PC-3 (cell line): Measurements from ENCODE around the gene PI4K2A. TPM values are rescaled to one million over a fixed set of nuclear protein-coding genes. Genes with fewer than 3 reads are reported as not detected.

Experiments
- ATAC-seq: fragments of 200-7000 bp; cut with Tn5 transposase; 2 replicates; pipeline ENCODE4 v1.9.1; 2020; ENCODE audit warnings: mild to moderate bottlenecking, moderate library complexity
- BruUV-seq: library from RNA; stranded (reverse); fragments of 400-500 nt; replicated peaks from 2 replicates; lab custom pipeline; 2021; lab: Mats Ljungman, UMichigan
- CTCF ChIA-PET: fragments of 300-600 bp; sonication (Branson Sonifier 250); formaldehyde crosslinking; loops from one replicate; lab custom pipeline; 2022; ENCODE audit warnings: antibody characterized with exemption; lab: Charles Lee
- POLR2A ChIA-PET: fragments of 300-600 bp; sonication (Branson Sonifier 250); formaldehyde crosslinking; loops from one replicate; lab custom pipeline; 2022; ENCODE audit warnings: antibody characterized with exemption; ENCODE audit not compliant: unreplicated experiment; lab: Charles Lee
- DNase-seq: peaks from one replicate; pipeline ENCODE4 v3.0.0-alpha.2; 2015
- H2AFZ ChIP-seq: fragments of 300-600 bp; sonication (generic); 2 replicates; pipeline ENCODE4 v1.6.0; 2016; ENCODE audit warnings: antibody characterized with exemption, low read length
- H3F3A ChIP-seq: fragments of 300-600 bp; sonication (generic); one replicate; pipeline ENCODE4 v1.6.0; 2017; ENCODE audit warnings: antibody characterized with exemption, low read length, control low read depth, mild to moderate bottlenecking; ENCODE audit not compliant: unreplicated experiment
- H3K27ac ChIP-seq: fragments of 300-600 bp; sonication (generic); 2 replicates; pipeline ENCODE4 v1.5.1; 2016; ENCODE audit warnings: mild to moderate bottlenecking, low read length
- H3K27me3 ChIP-seq: fragments of 300-600 bp; sonication (generic); 2 replicates; pipeline ENCODE4 v1.6.1; 2016; ENCODE audit warnings: low read length, mixed read lengths
- H3K36me3 ChIP-seq: fragments of 300-600 bp; sonication (generic); 2 replicates; pipeline ENCODE4 v1.6.1; 2016; ENCODE audit warnings: low read depth, mixed run types, low read length, mixed read lengths
- H3K4me1 ChIP-seq: fragments of 300-600 bp; sonication (generic); 2 replicates; pipeline ENCODE4 v1.5.1; 2016; ENCODE audit warnings: low read length; ENCODE audit not compliant: insufficient read depth
- H3K4me2 ChIP-seq: fragments of 300-600 bp; sonication (generic); 2 replicates; pipeline ENCODE4 v1.6.0; 2016; ENCODE audit warnings: low read length
- H3K4me3 ChIP-seq: fragments of 300-600 bp; sonication (generic); 2 replicates; pipeline ENCODE4 v1.5.1; 2016; ENCODE audit warnings: mild to moderate bottlenecking, low read length, mixed read lengths
- H3K79me2 ChIP-seq: fragments of 300-600 bp; sonication (generic); 2 replicates; pipeline ENCODE4 v1.6.1; 2017; ENCODE audit warnings: low read length, mixed read lengths
- H3K9ac ChIP-seq: fragments of 300-600 bp; sonication (generic); 2 replicates; pipeline ENCODE4 v1.6.0; 2016; ENCODE audit warnings: mild to moderate bottlenecking, low read length
- H3K9me2 ChIP-seq: fragments of 300-600 bp; sonication (generic); replicated peaks from 2 replicates; pipeline ENCODE4 v1.6.1; 2016; ENCODE audit warnings: mixed run types, low read length, mixed read lengths
- H3K9me3 ChIP-seq: fragments of 300-600 bp; sonication (generic); 2 replicates; pipeline ENCODE4 v1.6.1; 2016; ENCODE audit warnings: low read length, mixed read lengths
- H4K20me1 ChIP-seq: fragments of 300-600 bp; sonication (generic); 2 replicates; pipeline ENCODE4 v1.6.1; 2016; ENCODE audit warnings: low read length, mixed read lengths
- CTCF ChIP-seq: fragments of 300-600 bp; sonication (generic); conservative IDR thresholded peaks from 2 replicates; pipeline ENCODE4 v1.5.1; 2017; ENCODE audit warnings: antibody characterized with exemption, low read depth, mild to moderate bottlenecking, low read length
- EZH2 ChIP-seq: fragments of 300-600 bp; sonication (generic); IDR thresholded peaks from one replicate; pipeline ENCODE4 v1.6.1; 2017; ENCODE audit warnings: antibody characterized with exemption, mild to moderate bottlenecking, low read length; ENCODE audit not compliant: unreplicated experiment
- EZH2phosphoT487 ChIP-seq: fragments of 300-600 bp; sonication (generic); IDR thresholded peaks from 2 replicates; pipeline ENCODE4 v1.6.1; 2018; ENCODE audit warnings: mild to moderate bottlenecking, antibody characterized with exemption, low read length, borderline replicate concordance
- intact Hi-C: fragments of 100-400 bp; cut with micrococcal nuclease; formaldehyde crosslinking; loops from 2 replicates; pipeline ENCODE4 v1.9.0; 2023
- total RNA-seq: library from RNA; depleted of rRNA; stranded (reverse); fragments of >200 nt; gene quantifications from 2 replicates; pipeline ENCODE4 v1.2.3, GENCODE V29; 2014

Gene PI4K2A
- total RNA-seq, 1 experiment from 2014 or later, result 19.4 TPM

- H3K4me3 ChIP-seq, result no peak overlapping the region
- POLR2A ChIA-PET, result interaction anchor here (0.6 to 1.3 kb wide), 4 partner anchors 47 to 429 kb away, joined by 3 to 6 read pairs (median 5); partner anchors contain the start of gene ZFYVE27
- ATAC-seq (no peak), DNase-seq (peak; percentile 36)
- intact Hi-C loops, result loop anchor here (2.0 to 5.0 kb wide), 2 partner anchors 39 to 41 kb away; no protein-coding TSS in a partner anchor
- CTCF ChIA-PET, result interaction anchor here (0.7 to 1.4 kb wide), 3 partner anchors 10 to 39 kb away, joined by 3 to 9 read pairs (median 4); partner anchors contain the start of gene MARVELD1
- peak overlapping the region; percentile 56; the same call in 1 of the 2 replicates for H2AFZ ChIP-seq
- no peaks in the 10 kb centered on the region for H3K9me2 ChIP-seq
- peak overlapping the region; percentile 69 for H3K27ac ChIP-seq
- no peaks in the 10 kb centered on the region for H3K9me3 ChIP-seq
- peak overlapping the region; percentile 51 for H3K9ac ChIP-seq
- TF ChIP-seq CTCF (no peak), EZH2 (no peak), EZH2phosphoT487 (no peak)
- H3K79me2 ChIP-seq, result peaks cover 36% of the 10 kb centered on the region
- H3K4me1 ChIP-seq, result peaks cover 59% of the 10 kb centered on the region
- BruUV-seq, result TSS peak; percentile 53
- peaks cover 28% of the 10 kb centered on the region for H4K20me1 ChIP-seq
- H3K36me3 ChIP-seq, result no peaks in the 10 kb centered on the region
- peak overlapping the region; percentile 75 for H3K4me2 ChIP-seq
- H3F3A ChIP-seq, result no peaks in the 10 kb centered on the region
- no peaks in the 10 kb centered on the region for H3K27me3 ChIP-seq
Observed at GRCh38 chr10:97687785-97688781, 47.6 kb downstream of the PI4K2A start.

- BruUV-seq, result no TSS peak
- CTCF ChIA-PET, result no interaction called here
- Histone ChIP-seq H3K27me3 (no peaks in the 10 kb centered on the region), H3K9me3 (no peaks in the 10 kb centered on the region), H3F3A (no peaks in the 10 kb centered on the region), H3K27ac (peak overlapping the region; percentile 73), H3K79me2 (peaks cover 22% of the 10 kb centered on the region), H3K9ac (peak overlapping the region; percentile 22; the same call in 1 of the 2 replicates), H2AFZ (peak overlapping the region; percentile 49; the same call in 1 of the 2 replicates), H4K20me1 (peaks cover 17% of the 10 kb centered on the region), H3K36me3 (no peaks in the 10 kb centered on the region), H3K4me2 (peak overlapping the region; percentile 45), H3K4me1 (peaks cover 48% of the 10 kb centered on the region), H3K4me3 (no peak overlapping the region), H3K9me2 (no peaks in the 10 kb centered on the region)
- POLR2A ChIA-PET, result interaction anchor here (0.6 kb wide), 1 partner anchor 115 kb away, joined by 4 read pairs; no protein-coding TSS in a partner anchor
- ATAC-seq (peak; percentile 14), DNase-seq (peak; percentile 88)
- no peak for TF ChIP-seq EZH2phosphoT487
- no peak for TF ChIP-seq EZH2
- TF ChIP-seq CTCF, result no peak
- intact Hi-C loops, result loop anchor here (5.0 kb wide), 1 partner anchor 42 kb away; no protein-coding TSS in a partner anchor
Observed at GRCh38 chr10:97689559-97690020, 49.1 kb downstream of the PI4K2A start.
